GM12891 (cell line): ENCODE results near the gene SERPINE1.

Experiments used
- POLR2A ChIP-seq: IDR thresholded peaks from 2 replicates; pipeline ENCODE4 v1.6.1; 2011; ENCODE audit warnings: low read depth, low read length, control low read depth
- POLR2AphosphoS5 ChIP-seq: IDR thresholded peaks from 2 replicates; pipeline ENCODE4 v1.6.1; 2011; ENCODE audit warnings: low read depth, low read length, control low read depth
- POU2F2 ChIP-seq: IDR thresholded peaks from 2 replicates; pipeline ENCODE4 v1.6.1; 2011; ENCODE audit warnings: low read depth, mild to moderate bottlenecking, control low read depth, low read length, moderate library complexity
- TAF1 ChIP-seq: IDR thresholded peaks from 2 replicates; pipeline ENCODE4 v1.6.1; 2011; ENCODE audit warnings: low read depth, low read length, control low read depth

DNA sequence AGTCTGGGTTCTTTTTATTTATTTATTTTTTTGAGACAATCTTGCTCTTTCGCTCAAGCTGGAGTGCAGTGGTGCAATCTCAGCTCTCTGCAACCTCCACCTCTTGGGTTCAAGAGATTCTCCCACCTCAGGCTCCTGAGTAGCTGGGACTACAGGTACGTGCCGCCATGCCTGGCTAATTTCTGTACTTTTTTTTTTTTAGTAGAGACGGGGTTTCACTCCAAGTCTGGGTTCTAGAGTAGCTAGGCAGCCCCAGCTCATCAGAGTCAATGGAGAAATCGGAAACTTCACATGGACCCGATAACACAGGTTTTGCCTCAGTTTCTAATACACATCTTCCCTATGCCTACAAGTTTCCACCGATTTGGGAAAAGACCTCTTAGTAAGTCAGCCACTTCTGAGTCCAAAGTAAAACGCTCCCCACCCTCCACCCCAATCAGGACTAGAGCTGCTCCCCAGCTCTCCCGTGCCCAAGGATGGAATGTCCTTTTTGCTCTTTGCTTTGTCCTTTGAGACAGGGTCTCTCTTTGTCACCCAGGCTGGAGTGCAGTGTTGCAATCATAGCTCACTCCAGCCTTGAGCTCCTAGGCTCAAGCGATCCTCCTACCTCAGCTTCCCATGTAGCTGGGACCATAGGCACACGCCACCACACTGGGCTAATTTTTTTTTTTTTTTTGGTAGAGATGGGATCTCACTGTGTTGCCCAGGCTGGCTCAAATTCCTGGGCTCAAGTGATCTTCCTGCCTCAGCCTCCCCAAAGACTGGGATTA is 3.8 kb upstream of the SERPINE1 start:
- TF ChIP-seq POLR2A = no peak
- TF ChIP-seq POLR2AphosphoS5 = no peak
- no peak for TF ChIP-seq TAF1
- TF ChIP-seq POU2F2 = no peak
